RPMI8226 (cell line): Measurements from ENCODE around the gene RUNX1.

Experiments
- DNase-seq: peaks from one replicate; pipeline ENCODE4 v3.0.0-alpha.2; 2015

The RUNX1 gene

DNA sequence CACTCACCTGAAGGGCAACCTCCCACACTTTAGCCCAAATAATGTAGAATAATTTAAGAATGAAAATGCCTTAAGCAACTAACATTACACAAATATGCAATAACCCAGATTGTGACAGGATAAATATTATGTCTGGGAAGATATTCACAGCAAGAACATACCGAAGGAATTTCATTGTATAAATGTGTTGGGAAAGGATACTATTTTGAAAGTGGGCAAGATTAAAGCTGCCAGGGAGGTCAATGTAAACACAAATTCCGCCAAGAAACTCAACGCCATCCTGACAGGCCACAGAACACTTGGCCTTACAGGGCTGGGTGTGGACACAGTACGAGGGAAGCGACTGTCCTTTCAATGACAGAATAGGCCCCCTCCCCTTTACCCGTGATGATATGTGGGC lies 173.3 kb downstream of the RUNX1 start:
- DNase-seq: no peak

DNA sequence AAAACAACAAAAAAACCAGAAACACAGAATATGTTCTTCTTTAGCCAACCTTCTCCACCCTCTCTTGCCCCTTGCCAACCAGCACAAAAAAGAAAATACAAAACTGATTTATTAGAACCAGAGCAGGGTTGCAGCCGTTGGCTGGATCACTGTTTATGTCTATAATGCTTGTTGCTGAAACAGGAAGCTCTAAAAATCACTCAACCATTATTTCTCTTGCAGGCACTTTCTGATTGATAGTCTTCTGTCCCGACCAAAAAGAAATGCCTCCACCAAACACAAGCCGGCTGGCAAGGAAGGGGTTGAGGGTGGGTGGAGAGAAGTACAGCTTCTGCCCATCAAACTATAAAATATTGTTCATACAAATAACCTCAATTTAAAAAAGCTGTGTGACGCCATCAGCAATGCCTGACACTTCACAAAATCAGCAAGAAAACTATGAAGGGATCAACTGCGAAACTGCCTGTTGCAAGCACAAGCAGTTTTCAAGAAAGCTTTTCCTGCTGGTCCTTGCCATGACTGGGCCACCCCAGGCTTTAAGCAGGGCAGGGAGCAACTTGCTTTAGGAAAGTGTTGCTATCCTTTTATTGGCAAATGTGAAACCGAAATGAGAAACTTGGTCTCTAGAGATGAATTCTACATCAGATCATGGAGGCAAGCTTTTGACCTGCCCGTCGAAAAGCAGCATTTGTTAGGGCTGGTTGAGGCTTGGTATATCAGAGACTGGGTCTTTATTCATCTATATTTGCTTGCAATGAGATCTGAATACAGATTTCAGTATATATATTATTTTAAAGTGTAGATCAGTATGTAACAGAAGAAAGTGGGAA lies 174.2 kb downstream of the RUNX1 start:
- peak; percentile 72 for DNase-seq

DNA sequence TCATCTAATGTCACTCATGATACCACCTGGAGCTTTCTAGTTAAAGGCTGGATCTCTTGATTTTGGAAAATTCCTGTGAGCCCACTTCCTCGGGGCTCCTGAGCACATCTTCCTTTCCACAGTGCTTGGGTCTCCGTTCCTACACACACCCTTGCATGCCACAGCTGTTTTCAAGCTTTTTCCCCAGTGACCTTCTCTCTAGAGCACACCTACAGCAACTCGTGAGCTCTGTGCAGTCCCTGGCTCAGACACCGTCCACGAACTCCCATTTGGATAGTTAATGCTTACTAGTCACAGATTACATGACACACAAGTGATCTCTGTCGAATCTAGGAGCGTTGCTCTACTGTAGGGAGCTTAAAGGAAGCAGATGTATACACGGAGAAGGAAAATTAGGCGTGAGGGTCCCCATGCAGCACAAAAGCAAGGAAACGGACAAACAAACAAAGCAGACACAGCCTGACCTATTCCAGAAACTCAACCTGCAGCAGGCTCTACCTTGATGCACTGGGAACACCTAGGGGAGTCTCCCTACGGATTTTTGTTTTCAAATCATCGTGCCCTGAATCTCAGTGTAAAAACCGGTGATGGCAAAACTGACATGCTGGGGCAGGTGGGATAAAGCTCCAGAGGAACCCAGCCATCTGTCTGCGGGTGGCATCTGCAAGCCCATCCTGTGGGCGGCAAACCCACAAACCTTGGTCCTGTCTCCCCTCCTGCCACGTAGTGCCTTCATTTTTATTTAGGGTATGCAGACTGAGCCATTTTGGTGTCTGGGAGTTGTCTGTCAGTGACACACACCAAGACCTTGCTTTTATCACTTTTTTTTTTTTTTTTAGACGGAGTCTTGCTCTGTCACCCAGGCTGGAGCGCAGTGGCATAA lies 177.8 kb downstream of the RUNX1 start:
- no peak for DNase-seq

DNA sequence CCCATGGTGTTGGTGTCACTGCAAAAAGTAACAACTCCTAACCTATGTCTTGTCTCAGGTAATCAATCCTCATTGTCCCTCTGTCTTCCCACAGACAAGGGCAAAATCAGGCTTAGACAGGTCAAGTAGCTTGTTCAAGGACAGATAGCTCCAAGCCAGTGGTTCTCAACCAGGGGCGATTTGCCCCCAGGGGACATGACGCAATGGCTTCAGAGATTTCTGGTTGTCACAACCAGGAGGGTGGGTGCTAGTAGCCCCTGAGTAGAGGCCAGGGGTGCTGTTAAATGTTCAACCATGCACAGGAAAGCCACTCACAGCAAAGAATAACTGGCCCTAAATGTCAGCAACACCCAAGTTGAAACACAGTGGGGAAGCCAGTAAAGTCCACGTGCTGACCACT lies 178.9 kb downstream of the RUNX1 start:
- no peak for DNase-seq

DNA sequence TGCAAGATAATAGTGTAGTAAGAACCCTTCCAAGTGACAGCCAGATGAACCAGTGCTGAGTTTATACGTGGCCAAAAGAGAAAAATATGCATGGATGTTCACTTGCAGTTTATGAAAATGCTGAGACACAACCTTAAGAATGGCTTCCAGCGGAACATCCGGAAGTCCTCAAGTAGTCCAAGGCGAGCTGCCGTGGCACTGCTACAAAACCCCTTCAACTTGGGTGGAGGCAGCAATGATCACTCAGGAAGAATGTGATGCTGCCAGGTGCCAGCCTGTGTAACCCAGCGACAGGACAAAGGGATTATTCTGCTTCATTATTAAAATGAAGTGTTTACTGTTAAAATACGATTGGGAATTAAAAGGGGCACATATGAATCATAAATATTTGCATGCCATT lies 179.6 kb downstream of the RUNX1 start:
- DNase-seq: no peak

DNA sequence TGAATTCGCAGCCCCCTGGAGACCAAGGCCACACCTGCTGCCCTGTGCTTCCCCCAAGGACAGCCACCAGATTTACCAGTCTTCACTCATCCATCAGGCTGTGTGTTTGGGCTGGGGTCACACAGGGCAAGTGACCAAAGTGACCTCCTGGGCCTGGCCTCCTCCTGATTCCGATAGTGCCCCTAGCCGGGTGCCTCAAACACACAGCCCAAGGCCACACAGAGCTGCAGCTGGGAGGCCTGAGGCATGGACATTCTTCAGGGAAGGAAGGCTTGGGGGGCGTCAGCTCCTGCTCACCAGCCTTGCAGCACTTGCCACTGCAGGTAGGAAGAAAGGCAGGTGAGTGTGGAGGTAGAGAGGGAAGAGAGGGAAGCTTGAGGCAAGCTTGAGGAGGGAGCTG lies 181.3 kb downstream of the RUNX1 start:
- no peak for DNase-seq

DNA sequence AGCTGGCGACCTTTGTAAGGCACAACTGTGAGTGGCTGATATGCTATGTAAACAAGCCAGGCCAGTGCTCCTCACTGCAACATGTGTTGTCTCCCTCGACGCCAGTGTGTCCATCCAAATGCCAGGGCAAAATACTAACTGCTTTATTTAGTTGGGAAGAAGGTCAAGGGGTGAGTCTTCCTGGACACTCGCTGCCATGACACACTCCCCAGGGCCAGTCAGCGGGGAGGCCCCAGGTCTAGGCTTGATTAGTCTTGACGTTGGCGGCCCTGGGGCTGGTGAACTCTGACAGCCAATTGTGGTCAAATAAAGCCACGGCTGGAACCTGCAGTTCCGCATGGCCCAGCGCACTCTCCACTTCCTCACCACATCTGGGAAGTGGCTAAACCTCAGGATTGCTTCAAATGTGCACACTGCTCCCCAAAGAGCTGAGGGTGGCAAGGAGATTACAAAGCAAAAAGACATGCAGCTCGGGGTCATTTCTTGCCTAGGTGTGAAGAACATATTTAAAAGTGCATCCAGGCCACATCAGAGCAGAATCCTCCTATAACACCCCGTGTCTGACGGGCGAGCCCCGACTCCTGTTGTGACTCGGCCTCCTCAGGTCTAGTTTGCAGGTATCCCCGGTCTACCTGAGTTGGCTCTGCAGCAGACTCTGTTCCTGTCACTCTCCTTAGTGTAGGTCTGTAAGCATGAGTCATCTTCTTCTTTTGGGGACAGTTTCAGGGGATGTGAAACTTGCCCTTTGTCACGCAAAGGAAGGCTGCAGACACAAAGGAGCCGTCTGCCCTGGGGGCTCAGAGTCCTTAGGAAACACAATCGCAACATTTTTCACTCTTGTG lies 183.5 kb downstream of the RUNX1 start:
- DNase-seq: peak; percentile 92

DNA sequence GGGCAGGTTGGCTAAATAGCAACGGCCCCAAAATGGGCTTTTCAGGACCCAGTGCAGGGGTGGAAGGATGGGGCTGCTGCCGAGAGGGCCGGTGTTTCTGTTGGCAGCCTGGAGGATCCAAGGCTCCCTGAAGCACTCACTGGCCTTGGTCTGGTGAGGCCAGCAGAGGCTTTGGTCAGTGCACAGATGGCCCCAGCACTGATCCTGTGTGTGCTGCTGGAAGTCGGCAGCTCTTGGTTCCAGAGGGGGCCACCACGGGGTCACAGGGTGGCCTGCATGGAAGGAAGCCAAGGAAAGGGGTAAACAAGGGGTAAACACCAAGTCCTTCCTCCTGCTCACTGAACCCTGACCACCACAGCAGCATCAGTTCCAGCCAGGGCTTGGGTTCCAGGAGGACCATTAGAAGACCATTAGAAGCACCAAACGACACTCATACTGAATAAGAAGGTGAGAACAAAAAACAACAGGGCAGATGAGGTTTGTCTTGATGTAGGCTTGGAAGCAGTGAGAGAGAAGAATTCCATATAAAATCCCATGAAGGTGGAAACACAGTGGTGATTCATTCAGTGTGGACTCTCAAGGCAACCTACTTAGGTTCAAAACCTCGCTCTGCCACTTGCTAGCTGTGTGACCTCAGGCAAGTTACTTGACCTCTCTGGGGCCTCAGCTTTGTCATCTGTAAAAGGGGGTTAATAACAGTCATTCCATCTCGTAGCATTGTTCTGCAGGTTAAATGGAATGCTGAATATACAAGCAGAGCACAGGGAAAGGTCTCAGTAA lies 184.5 kb downstream of the RUNX1 start:
- DNase-seq: no peak

DNA sequence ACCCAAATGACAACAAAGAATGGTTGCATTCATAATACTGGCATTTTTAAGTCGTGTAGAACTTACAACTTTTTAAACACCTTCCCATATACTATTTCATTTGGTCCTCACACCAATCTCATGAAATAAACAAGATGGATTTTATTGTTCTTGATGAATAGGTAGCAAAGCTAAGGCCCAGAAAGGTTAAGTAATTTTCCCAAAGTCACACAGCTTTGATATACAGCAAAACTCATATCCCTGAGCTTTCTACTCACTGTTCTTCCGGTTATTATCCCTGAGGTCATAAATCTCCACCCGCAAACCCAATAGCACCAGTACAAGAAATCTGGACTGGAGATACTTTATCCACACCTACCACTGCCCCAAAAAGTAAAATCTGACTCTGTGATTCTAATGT lies 186.2 kb downstream of the RUNX1 start:
- no peak for DNase-seq

DNA sequence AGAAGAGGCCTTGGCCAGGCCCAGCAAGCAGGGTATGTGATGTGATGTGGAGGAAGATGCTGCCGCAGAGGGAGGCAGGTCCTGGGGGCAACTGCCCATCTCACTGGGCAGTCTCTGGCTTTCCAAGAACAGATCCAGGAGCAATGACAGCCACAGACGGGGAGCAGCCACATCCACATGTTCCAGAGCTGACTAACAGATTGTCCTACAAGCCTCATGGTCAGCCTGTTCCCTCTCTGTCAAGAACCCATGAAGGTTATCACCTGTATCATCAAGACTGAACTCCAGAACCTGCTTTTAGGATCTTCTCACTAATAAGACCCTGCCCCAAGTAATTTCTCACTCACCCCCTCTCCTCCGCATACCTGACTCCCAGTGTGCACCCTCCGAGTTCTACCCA lies 187.8 kb downstream of the RUNX1 start:
- DNase-seq: no peak

DNA sequence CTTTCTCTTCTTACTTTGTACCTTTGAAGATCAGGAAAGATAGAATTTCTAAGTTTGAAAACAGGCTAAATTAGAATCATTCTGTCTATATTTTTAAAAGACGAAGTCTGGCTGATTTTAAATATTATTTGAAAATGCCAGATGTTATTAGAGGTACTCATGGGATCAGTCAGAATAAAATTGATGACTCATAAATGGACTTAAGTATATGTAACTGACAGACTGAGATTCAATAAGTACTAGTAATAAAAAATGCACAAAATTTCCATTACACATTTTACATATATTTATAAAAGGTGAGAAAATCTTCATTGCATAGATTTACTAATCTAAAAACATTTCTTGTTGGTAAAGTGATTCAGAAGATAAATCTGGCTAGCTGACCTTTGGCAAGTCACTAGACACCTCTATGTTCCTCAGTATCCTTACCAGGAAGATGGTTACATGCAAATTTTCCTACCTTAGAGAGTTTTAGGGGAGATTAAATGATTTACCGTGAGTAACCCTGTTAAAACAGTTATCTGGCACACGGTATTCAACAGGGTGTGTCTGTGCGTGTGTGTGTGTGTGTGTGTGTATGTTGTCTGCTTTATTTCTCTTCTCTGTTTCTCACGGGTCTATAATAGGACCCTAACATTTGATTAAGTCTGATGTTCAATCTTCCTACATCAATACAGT lies 189.0 kb downstream of the RUNX1 start:
- DNase-seq: no peak

DNA sequence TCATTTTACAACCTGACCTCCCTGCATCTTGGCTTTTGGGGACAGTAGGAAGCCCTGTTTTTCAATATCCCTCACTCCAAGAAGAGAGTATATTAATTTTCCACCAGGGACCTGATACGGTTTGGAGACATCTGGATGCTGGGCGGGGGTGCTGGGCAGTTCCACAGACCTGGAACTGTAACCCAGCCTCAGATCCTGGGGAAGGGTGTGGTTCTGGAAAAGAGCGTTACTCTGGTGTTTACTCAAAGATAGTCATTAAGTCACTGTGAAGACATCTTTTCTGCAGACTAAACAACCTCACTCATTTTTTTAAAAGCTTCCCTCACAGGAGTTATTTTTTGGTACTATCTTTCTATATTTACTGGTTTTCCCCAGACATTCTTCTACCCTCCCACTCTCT lies 190.5 kb downstream of the RUNX1 start:
- DNase-seq: no peak

DNA sequence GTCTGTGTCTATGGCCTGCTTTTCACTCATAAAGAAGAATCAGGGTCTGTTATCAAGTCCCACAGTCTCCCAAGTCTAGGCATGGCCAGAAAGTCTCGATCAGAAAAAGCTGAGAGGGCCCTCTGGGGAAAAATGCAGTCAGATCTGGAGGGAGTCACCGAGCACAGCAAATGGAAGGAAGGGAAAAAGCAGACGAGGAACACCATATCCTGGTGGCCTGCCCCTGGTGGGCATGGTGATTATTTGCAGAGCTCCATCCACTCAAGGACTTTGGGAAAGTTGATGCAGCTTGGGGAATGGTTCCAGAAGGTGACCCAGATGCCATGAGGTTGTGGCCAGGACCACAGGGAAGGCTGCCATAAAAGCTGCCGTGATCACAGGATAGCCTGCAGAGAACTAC lies 191.2 kb downstream of the RUNX1 start:
- no peak for DNase-seq

DNA sequence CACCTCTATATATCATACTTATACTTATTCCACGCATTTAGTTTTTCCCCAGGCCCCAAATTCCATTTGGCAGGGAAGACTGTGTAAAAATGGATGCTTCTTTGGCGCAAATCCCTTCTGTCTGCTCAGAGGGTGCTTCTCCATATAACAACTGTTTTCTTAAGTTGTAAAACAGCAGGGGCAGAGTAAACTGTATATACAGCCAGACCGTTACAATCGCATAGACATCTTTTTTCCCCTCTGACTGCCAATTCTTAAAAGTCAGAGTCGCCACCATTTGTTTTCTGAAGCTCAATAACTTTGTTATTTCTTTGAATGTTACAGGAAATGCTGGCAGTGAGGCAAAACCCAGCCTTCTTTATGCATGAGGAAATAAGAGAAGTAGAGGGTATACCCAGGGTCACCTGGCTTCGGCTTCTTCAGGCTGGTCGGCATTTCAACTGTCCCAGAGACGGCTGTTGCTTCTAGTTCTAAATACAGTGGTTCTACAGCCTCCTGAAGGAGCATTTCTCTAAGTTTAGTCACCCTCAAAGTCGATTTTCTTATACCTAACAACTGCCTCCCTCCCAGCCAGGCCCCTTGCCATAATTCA lies 191.9 kb downstream of the RUNX1 start:
- DNase-seq: no peak

DNA sequence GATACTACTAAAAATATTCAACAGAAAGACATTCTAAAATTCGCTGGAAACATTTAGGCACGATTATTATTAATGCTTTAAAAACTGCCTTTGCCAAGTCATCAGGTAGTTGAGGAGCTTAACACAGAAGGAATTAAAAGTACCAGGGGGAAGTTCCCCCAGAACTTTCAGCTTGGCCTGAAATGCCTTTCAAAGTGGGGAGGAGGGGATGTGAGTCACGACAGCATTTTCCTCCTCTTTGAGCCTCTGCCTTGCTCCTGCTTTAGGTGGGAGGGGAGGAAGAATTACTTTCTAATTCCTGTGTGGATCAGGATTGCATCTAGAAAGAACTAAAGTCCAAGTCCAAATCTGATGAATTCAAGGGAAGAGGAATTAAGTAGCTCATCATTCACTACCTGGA lies 196.7 kb downstream of the RUNX1 start:
- DNase-seq: no peak

DNA sequence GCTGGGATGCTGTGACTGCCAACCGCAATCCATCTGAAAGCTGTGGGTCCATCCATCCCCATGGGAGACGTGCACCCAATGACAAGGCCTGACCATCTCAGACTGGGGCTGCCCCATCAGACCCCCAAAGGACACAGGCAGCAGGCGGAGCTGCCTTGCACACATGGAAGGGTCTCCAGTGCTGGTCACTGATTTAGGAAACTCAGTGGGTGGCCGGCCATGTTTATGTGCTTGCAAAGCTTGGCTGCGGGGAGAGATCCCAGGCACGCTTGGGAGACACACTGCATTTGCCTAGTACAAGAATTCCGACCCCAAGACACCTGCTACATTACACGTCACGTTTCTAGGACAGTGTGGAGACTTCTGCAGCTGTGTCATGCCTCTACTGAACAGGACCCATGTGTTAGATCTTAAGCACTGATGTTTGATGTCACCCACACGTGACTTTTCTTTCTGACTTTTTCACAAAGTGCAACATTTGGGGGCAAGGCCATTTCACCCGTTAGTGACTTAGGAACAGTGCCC lies 198.9 kb downstream of the RUNX1 start:
- DNase-seq: no peak

DNA sequence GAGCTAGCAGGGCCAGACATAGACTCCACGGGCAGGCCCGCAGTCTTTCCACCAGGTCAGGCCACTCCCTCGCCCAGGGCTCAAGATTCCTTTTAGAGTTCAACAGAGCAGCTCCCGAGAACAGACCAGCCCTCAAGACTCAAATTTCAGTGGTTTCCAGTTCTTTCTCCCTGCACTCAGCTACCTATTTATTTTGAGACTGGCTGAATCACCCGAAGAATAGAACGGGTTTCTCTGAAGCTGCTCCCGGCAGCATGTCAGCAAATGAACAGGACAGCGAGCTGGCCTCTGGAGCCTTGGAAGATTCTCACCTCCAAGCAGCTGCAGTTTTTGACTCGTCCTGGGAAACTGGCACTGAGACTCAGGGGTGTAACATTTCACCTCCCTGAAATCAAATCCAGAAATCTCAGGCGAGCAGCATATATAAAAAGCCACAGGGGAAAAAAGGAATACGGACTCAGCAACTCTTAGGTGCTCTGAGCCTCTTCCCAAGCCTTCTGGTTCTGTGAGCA lies 202.4 kb downstream of the RUNX1 start:
- no peak for DNase-seq

DNA sequence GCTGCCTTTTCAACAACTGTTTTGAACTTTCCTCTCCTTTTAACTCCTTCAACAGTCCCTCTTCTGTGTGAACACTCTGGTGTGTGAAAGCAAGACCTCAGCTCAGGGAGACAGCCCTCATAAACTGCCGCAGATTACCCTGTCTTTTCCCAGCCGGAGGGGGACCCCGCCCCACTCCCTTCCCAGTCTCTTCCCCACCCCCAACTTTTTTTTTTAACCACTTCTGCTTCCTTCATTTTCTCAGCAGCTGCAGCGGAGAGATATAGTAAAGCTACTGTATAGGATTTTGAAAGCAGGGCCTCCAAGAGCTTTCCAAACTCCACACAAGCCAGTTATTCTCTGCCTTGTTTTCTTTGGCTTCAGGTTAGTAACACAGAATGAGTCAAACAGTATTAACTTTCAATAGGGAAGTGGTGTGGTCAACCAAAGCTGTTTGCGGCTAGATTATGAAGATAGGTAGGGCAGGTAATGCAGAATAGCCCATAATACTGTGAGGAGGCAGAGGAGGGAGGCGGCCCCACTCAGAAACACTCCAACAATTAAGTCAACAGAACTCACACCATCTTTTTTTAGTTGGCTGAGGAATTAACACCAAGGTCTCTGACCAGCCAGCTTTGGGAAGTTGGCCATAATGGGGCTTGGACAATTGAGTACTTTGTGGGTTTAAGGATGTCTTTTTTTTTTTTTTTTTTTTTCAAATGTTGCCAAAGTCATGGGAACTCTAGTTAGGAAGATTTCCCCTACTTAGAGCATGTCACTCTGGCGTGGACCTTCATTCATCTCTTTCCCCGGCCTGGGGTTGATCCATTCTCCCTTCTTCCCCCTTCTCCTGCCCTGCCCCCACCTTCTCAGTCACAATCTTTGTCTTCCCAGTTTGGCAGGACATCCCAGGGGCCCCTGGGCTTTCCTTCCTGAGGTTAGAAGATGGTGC lies 203.3 kb downstream of the RUNX1 start:
- peak; percentile 35 for DNase-seq

DNA sequence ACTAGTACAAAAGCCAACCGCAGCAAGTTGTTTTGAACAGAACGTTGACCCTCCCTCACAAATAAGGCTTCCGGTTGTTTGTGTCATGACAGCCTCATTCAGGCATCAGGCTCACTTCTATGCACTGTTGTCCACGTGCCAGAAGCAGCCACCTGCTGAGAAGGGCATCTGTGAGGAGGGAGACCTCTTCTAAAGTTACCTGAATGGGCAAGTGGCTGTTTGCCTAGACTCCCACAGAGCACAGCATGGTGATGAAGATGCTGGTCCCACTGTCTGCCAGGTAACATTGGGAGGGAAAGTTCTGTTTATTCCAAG lies 204.2 kb downstream of the RUNX1 start:
- DNase-seq: peak; percentile 13
